ENCODE data around the gene TMEM31.
"Not testable (repeated sequence)": the region's sequence is repeated elsewhere in the genome, so short reads cannot be mapped to it uniquely, and the experiment has no call there.

The TMEM31 gene

DNA sequence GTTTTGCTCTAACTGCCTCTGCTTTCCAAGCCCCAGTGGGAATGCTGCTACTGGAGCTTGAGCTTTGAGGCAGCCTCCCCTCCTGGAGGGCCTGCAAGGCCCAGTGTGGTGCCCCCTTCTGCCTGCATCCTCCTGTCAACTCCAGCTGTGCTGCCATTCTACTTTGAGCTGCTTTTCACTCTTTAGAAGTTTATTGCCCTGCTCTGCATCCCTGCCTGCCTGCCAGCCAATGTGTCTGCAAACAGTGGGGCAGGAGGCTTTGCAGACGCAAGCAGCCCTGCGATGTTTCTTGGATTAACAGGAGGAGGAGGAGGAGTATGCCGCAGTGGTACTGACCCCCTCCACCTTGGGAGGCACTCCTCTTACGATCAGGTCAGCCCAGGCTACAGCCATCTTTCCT lies 16.4 kb downstream of the TMEM31 start:
- no peak for DNase-seq

- no peak for DNase-seq
Observed at GRCh38 chrX:103729015-103729414, 18.3 kb downstream of the TMEM31 start.

- no peak for DNase-seq
Observed at GRCh38 chrX:103730147-103730795, 19.6 kb downstream of the TMEM31 start.

DNA sequence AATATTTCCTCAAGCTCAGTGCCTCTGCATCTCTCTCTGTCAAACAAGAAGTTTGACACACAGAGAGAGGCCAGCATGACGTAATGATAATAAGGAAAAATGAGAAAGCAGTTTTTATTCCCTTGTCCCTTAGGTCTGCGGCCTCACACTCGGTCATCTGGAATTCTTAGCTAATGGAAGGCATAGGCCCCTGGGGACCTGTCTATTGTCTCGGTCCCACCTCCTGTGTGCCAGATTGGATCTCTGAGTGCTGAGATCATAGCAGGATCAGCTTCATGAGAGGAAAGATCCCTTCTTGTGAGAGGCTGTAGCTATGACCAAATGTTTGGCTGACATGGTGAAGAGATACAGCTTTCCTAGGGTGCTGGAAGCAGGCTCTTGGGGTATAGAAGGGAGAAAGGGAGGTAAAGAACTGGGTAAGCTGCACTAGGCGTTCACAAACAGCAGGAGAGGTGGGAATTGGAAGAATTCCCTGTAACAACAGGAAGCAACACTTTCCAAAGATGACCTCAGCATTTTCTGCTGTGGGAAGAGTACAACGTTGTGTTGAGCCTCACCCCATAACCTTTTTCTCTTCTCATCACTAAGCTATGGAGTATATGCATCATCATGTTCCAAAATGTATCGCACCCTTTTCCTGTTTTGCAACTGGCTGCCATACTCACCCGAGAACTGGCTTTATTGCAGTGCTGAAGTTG lies 20.2 kb downstream of the TMEM31 start:
- DNase-seq, result no peak

- no peak for DNase-seq
Observed at GRCh38 chrX:103733017-103733416, 22.3 kb downstream of the TMEM31 start.

- no peak for DNase-seq
Observed at GRCh38 chrX:103734125-103734760, 23.5 kb downstream of the TMEM31 start.

GRCh38 chrX:103737696-103738095 lies 27.0 kb downstream of the TMEM31 start:
- no peak for DNase-seq

DNA sequence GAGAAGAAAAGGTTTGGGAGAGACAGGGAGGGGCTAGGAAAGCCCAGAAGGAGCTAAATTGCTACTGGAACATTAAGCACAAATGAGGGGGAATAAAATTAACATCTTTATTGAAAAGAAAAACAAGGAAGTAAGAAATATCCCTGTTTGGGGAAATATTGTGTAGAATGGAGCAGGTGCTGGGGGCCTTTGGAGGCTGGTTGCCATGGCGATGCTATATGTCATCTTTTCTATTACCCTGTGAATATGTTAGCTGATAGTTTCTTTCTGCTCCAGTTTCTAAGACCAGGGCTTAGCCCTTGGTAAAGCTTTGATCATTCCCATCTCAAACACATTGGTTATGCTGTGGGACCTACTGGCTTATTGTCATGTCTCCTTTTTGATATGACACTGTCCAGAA lies 28.7 kb downstream of the TMEM31 start:
- DNase-seq, result no peak

- no peak for DNase-seq
Observed at GRCh38 chrX:103741879-103742278, 31.2 kb downstream of the TMEM31 start.

DNA sequence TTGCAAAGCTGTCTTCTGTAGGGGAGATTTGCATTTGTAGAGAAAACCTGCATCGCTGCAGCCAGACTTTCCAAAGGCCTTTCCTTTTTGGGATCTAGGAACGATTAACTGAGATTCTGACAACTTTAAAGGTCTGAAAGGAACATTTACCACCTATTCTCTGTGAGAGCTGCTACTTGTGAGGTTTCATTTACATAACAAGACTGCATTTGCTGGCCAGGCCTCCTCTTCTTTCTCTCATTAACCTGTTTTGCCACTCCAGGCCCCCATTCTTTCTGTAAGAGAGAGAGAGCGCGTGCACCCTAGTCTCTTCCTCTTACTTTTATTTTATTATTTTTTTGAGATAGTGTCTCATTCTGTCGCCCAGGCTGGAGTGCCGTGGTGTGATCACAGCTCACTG lies 31.6 kb downstream of the TMEM31 start:
- DNase-seq, result no peak

DNA sequence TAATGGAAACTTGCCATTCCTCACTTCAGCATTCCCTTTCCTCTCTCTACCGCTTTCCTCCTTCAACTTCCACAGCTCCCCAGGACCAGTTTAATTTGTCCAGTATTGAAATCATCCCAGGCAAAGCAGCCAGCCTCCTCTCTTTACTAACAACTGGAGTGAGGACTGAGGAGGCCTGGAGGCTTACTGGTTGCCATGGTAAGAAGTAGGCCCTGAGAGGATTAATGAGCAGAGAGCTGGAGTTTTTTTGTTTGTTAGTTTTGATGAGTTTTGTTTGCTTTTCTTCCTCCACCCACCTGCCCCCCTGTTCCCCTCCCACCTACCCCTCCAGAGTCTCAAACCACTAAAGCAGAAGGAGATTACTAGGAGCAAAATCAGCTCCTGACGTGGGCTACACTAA lies 36.5 kb downstream of the TMEM31 start:
- no peak for DNase-seq

DNA sequence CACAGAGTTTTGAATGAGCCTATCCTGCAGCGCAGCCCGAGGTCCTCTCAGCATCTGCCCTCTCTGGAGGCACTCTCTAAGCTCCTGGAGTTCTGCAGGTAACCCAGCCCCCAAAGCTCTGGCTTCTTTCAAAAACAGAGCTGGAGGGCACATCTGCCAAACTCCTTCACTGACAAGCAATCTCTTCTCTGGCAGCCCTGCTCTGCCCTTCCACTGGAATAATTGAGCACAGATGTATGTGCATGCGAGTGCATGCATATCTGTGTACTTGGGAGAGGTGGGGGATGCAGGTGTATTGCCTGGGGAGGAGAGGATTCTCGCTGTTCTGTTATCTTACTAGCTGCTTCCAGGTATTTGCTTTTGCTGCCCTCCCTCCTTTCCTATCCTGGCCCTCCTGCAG lies 43.7 kb downstream of the TMEM31 start:
- DNase-seq, result no peak

DNA sequence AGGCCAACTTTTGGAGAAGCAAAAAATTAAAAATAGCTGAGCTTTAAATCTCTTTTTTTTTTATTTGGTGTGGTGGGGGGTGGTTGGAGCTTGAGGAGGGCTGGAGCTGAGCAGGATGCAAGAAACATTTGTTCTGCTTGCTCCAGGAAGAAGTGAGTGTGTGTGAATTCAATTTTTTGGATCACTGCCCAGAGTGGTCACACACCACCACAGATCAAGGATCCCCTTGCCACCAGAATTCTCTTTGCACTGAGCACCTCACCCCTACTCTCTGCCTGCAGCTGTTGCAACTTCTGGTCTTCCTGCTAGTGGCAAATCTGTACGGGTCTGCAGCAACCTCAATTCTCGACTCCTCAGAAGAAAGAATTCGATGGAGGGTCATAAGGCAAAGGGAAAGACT lies 46.0 kb downstream of the TMEM31 start:
- DNase-seq, result no peak

GRCh38 chrX:103758555-103758954 lies 47.8 kb downstream of the TMEM31 start:
- no peak for DNase-seq

DNA sequence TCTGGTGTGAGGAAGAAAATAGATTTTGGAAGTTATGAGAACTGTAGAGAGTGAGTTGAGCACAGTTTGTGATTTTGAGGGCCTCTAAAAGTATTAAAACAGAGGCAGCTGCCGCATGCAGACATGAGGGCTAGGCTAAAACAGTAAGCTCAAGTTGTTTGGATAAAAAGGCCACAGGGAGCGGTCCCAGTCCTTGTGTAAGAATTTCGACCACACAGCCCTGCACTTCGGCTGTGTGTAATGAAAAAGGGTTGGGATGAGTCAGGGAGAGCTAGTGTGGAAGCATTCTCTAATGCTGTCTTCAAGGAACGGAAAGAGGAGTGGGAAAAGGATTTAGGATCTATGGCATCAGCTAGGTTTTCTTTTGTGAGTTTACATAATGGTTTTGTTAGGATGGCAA lies 52.8 kb downstream of the TMEM31 start:
- DNase-seq, result not testable (repeated sequence)
